Transverse colon (tissue), 4 donors: ENCODE data around the gene MBD1.

ENCODE experiments used
- POLR2A ChIP-seq: fragments of 450-650 bp; IDR thresholded peaks from one replicate; pipeline ENCODE4 v1.6.1; 2016; ENCODE audit warnings: antibody characterized with exemption, mild to moderate bottlenecking, moderate library complexity
- POLR2AphosphoS5 ChIP-seq, 3 donors: sonication (generic); formaldehyde crosslinking; IDR thresholded peaks; one replicate each; pipeline ENCODE4 v1.6.1; 2016; ENCODE audit warnings: antibody characterized with exemption in 3 of 3
- TF ChIP-seq, protein P1 (sequence below), 5 experiments: fragments of 200-600 bp in 3 of 5; fragments of 450-650 bp in 2 of 5; sonication (generic) in 3 of 5; IDR thresholded peaks; 1 replicate in 2 of 5; 2 replicates in 3 of 5; pipeline ENCODE4 v1.5.1; 2016 to 2017; ENCODE audit warnings: antibody characterized with exemption in 5 of 5, inconsistent platforms in 3 of 5, mild to moderate bottlenecking in 2 of 5, moderate library complexity in 1 of 5

GRCh38 chr18:50327983-50328382, 46.7 kb upstream of the MBD1 start:
- TF ChIP-seq, protein P1, sequence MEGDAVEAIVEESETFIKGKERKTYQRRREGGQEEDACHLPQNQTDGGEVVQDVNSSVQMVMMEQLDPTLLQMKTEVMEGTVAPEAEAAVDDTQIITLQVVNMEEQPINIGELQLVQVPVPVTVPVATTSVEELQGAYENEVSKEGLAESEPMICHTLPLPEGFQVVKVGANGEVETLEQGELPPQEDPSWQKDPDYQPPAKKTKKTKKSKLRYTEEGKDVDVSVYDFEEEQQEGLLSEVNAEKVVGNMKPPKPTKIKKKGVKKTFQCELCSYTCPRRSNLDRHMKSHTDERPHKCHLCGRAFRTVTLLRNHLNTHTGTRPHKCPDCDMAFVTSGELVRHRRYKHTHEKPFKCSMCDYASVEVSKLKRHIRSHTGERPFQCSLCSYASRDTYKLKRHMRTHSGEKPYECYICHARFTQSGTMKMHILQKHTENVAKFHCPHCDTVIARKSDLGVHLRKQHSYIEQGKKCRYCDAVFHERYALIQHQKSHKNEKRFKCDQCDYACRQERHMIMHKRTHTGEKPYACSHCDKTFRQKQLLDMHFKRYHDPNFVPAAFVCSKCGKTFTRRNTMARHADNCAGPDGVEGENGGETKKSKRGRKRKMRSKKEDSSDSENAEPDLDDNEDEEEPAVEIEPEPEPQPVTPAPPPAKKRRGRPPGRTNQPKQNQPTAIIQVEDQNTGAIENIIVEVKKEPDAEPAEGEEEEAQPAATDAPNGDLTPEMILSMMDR (IDR thresholded peaks at IDR 0.05) = no peak
- no peak for TF ChIP-seq POLR2A
- no peak for TF ChIP-seq POLR2AphosphoS5 (IDR thresholded peaks at IDR 0.05)
